ENCODE results near the gene CNNM3.

CNNM3 gene

GRCh38 chr2:96839875-96840850 is 24.1 kb downstream of the CNNM3 start:
- 95% methylated on average over 37 of the region's 37 CpGs for WGBS, 2 experiments
- H3K27me3 ChIP-seq (ENCODE audit: control insufficient read depth, insufficient read depth, low read length, poor library complexity, severe bottlenecking): no peaks in the 10 kb centered on the region

DNA sequence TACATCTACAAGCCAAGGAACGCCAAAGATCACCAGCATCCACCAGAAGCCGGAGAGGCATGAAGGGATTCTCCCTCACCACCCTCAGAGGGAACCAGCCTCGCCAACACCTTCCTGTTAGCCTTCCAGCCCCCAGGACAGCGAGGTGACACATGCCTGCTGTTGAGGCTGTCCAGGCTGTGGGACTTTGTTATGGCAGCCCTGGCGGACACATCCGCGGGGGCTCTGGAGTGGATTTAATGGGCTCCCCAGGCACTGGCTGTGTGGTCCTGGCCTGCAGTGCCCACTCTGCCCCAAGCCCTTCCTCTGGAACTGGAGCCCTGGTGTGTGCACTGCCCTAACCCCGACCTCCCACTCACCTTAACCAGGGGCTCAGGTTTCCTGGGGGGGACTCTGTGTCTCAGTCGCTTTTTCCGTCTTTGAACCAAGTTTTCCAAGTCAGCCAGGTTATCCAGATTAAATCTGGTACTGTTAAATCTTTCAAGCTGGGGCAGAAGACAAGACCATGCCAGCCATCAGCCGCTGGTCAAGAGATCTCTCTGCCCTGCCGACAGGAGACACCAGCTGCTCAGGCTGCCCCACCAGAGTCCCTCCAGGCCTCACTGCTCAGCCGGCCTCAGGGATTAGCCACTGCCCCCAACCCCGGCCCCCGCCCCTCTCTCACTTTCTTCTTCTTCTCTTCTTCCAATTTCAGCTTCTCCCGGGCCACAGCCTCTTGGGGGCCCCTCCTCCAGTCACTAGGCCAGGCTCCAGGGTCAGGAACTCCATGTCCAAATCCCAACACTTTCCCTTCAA is 25.8 kb downstream of the CNNM3 start:
- Histone ChIP-seq H3K4me3 (ENCODE audit: insufficient read depth, low read depth, low read length) (no peak overlapping the region), H3K27me3 (ENCODE audit: control insufficient read depth, insufficient read depth, low read length, poor library complexity, severe bottlenecking) (no peaks in the 10 kb centered on the region), H3K36me3 (ENCODE audit: control insufficient read depth, insufficient read depth, low read length) (no peaks in the 10 kb centered on the region), H3K9me3 (ENCODE audit: control insufficient read depth, low read length) (no peaks in the 10 kb centered on the region), H3K27ac (ENCODE audit: insufficient read depth, low read depth, low read length, poor library complexity, severe bottlenecking) (no peak overlapping the region), H3K4me1 (ENCODE audit: control insufficient read depth, insufficient read depth, low read length) (no peaks in the 10 kb centered on the region)
- 84 to 86% methylated on average over 16 of the region's 16 CpGs for WGBS, 2 experiments

More at GRCh38 chr2:96839875-96840850, 24.1 kb downstream of the CNNM3 start:
- Histone ChIP-seq H3K27ac (ENCODE audit: insufficient read depth, low read depth, low read length, poor library complexity, severe bottlenecking) (no peak overlapping the region), H3K9me3 (ENCODE audit: control insufficient read depth, low read length) (no peaks in the 10 kb centered on the region), H3K4me1 (ENCODE audit: control insufficient read depth, insufficient read depth, low read length) (no peaks in the 10 kb centered on the region), H3K4me3 (ENCODE audit: insufficient read depth, low read depth, low read length) (no peak overlapping the region), H3K36me3 (ENCODE audit: control insufficient read depth, insufficient read depth, low read length) (peaks cover 2% of the 10 kb centered on the region)

- WGBS, 2 experiments: 92% methylated on average over 7 of the region's 7 CpGs
- no peak overlapping the region for H3K27ac ChIP-seq (ENCODE audit: insufficient read depth, low read depth, low read length, poor library complexity, severe bottlenecking)
Observed at GRCh38 chr2:96842600-96842999, 26.5 kb downstream of the CNNM3 start.

DNA sequence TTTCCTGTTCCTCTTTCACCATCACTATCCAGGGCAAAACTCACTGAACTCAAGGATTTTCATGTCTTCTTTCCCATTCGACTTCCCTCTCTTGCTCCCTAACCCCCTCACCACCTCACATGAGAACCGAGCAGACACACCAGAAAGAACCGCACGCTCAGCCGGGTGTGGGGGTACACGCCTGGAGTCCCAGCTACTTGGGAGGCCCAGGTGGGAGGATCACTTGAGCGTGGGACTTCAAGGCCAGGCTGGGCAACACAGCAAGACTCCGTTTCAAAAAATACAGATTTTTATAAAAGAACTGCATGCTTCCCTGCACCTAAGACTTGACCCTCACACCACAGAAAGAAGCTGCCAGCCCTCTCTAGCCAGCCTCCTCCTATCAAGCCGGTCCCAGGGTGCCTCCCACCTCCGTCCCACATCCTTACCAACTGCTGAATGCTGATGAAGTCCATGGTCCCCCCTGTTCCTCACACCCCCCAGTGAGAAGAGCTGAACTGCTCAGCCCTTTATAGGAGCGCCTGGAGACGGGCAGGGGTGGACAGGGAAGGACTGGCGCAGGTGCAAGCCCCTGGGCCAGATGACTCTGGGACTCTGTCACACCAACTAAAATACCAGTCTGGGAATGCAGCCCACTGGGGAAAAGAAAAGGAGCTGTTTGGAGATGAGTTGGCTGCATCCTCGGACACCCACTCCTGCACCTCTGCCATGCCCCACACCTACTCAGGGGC is 27.6 kb downstream of the CNNM3 start, which contains the start of gene ANKRD23:
Gene ANKRD23, minus strand, starts transcription at position 484 of the 731 bp plus-strand sequence. Its CDS starts 29 bp downstream, at position 455.
- Histone ChIP-seq H3K27me3 (ENCODE audit: control insufficient read depth, insufficient read depth, low read length, poor library complexity, severe bottlenecking) (no peaks in the 10 kb centered on the region), H3K27ac (ENCODE audit: insufficient read depth, low read depth, low read length, poor library complexity, severe bottlenecking) (no peak within 1 kb of the TSS), H3K4me3 (ENCODE audit: insufficient read depth, low read depth, low read length) (no peak within 1 kb of the TSS), H3K36me3 (ENCODE audit: control insufficient read depth, insufficient read depth, low read length) (no peaks in the 10 kb centered on the region), H3K4me1 (ENCODE audit: control insufficient read depth, insufficient read depth, low read length) (no peaks in the 10 kb centered on the region), H3K9me3 (ENCODE audit: control insufficient read depth, low read length) (no peaks in the 10 kb centered on the region)
- 94% methylated on average over 14 of the region's 14 CpGs for WGBS, 2 experiments

More at GRCh38 chr2:96842600-96842999, 26.5 kb downstream of the CNNM3 start:
- no peaks in the 10 kb centered on the region for H3K4me1 ChIP-seq (ENCODE audit: control insufficient read depth, insufficient read depth, low read length)
- no peak overlapping the region for H3K4me3 ChIP-seq (ENCODE audit: insufficient read depth, low read depth, low read length)
- no peaks in the 10 kb centered on the region for H3K27me3 ChIP-seq (ENCODE audit: control insufficient read depth, insufficient read depth, low read length, poor library complexity, severe bottlenecking)
- H3K36me3 ChIP-seq (ENCODE audit: control insufficient read depth, insufficient read depth, low read length): no peaks in the 10 kb centered on the region
- H3K9me3 ChIP-seq (ENCODE audit: control insufficient read depth, low read length): no peaks in the 10 kb centered on the region

DNA sequence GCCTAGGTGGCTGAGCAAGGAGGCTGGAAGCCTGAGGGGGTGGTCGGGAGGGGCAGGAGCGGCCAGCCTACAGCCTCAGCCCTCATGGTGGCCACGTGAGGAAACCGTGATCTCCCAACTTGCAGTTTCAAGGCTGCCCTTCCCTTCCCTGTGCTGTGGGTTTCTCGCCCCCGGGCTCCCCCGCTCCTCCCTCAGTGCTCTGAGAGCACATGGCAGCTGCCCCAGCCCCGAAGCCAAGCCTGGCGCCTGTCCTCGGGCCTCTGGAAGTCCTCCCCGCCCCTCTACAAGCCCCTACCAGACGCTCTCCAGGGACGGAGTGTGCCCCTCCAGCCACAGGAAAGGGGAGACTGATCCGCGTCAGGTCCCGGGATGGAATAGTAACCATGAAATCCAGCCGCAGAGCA is 28.3 kb downstream of the CNNM3 start:
- 90% methylated on average over 17 of the region's 17 CpGs for WGBS, 2 experiments
- Histone ChIP-seq H3K36me3 (ENCODE audit: control insufficient read depth, insufficient read depth, low read length) (no peaks in the 10 kb centered on the region), H3K27ac (ENCODE audit: insufficient read depth, low read depth, low read length, poor library complexity, severe bottlenecking) (no peak overlapping the region), H3K4me3 (ENCODE audit: insufficient read depth, low read depth, low read length) (no peak overlapping the region), H3K9me3 (ENCODE audit: control insufficient read depth, low read length) (no peaks in the 10 kb centered on the region), H3K4me1 (ENCODE audit: control insufficient read depth, insufficient read depth, low read length) (no peaks in the 10 kb centered on the region), H3K27me3 (ENCODE audit: control insufficient read depth, insufficient read depth, low read length, poor library complexity, severe bottlenecking) (no peaks in the 10 kb centered on the region)

DNA sequence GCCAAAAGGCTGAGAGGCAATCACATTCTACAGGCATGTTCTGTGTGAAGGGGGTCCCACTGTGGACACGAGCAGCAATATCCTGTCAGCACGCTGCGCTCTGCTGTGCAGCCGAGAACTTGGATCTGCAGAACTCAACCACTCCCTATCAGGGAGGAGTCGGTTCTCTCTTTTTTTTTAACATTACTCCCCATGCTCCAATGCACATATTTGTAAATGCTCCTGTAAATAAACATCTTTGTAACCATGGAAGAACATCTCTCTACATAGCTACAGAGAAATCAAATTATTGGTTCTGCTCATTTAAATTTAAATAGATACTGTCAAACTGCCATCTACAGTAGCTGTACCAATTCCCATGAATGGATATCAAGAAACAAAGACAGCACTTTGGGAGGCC is 30.8 kb downstream of the CNNM3 start:
- Histone ChIP-seq H3K27me3 (ENCODE audit: control insufficient read depth, insufficient read depth, low read length, poor library complexity, severe bottlenecking) (no peaks in the 10 kb centered on the region), H3K4me1 (ENCODE audit: control insufficient read depth, insufficient read depth, low read length) (no peaks in the 10 kb centered on the region), H3K9me3 (ENCODE audit: control insufficient read depth, low read length) (no peaks in the 10 kb centered on the region), H3K4me3 (ENCODE audit: insufficient read depth, low read depth, low read length) (no peak overlapping the region), H3K36me3 (ENCODE audit: control insufficient read depth, insufficient read depth, low read length) (peaks cover 12% of the 10 kb centered on the region), H3K27ac (ENCODE audit: insufficient read depth, low read depth, low read length, poor library complexity, severe bottlenecking) (no peak overlapping the region)
- WGBS, 2 experiments: 98% methylated on average over 5 of the region's 5 CpGs

DNA sequence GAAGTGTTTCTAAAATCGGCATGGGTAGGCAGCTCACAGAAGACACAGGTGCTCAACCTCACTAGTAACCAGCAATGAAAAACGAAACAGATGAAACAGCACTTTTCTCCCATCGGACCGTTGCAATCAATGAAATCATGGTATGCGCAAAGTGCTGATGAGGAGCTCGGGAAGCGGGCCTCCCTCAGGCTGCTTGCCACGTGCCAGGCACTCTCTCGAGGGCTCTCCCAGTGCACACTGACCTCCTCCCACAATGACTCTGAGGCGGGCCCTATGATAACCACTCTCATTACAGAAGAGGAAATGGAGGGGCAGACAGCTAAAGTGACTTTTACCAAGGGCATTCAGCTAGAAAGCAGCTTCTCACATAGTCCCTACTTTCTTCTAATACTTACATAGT is 31.5 kb downstream of the CNNM3 start:
- H3K27ac ChIP-seq (ENCODE audit: insufficient read depth, low read depth, low read length, poor library complexity, severe bottlenecking): no peak overlapping the region
- H3K4me3 ChIP-seq (ENCODE audit: insufficient read depth, low read depth, low read length): no peak overlapping the region
- H3K36me3 ChIP-seq (ENCODE audit: control insufficient read depth, insufficient read depth, low read length): peaks cover 12% of the 10 kb centered on the region
- H3K27me3 ChIP-seq (ENCODE audit: control insufficient read depth, insufficient read depth, low read length, poor library complexity, severe bottlenecking): no peaks in the 10 kb centered on the region
- 89 to 95% methylated on average over 10 of the region's 10 CpGs for WGBS, 2 experiments
- H3K4me1 ChIP-seq (ENCODE audit: control insufficient read depth, insufficient read depth, low read length): no peaks in the 10 kb centered on the region
- H3K9me3 ChIP-seq (ENCODE audit: control insufficient read depth, low read length): no peaks in the 10 kb centered on the region

- 66 to 75% methylated on average over 9 of the region's 9 CpGs for WGBS, 2 experiments
- no peaks in the 10 kb centered on the region for H3K27me3 ChIP-seq (ENCODE audit: control insufficient read depth, insufficient read depth, low read length, poor library complexity, severe bottlenecking)
- no peaks in the 10 kb centered on the region for H3K9me3 ChIP-seq (ENCODE audit: control insufficient read depth, low read length)
- H3K4me3 ChIP-seq (ENCODE audit: insufficient read depth, low read depth, low read length): no peak overlapping the region
- H3K27ac ChIP-seq (ENCODE audit: insufficient read depth, low read depth, low read length, poor library complexity, severe bottlenecking): no peak overlapping the region
- H3K36me3 ChIP-seq (ENCODE audit: control insufficient read depth, insufficient read depth, low read length): peaks cover 12% of the 10 kb centered on the region
- H3K4me1 ChIP-seq (ENCODE audit: control insufficient read depth, insufficient read depth, low read length): no peaks in the 10 kb centered on the region
Observed at GRCh38 chr2:96848264-96848663, 32.2 kb downstream of the CNNM3 start.

DNA sequence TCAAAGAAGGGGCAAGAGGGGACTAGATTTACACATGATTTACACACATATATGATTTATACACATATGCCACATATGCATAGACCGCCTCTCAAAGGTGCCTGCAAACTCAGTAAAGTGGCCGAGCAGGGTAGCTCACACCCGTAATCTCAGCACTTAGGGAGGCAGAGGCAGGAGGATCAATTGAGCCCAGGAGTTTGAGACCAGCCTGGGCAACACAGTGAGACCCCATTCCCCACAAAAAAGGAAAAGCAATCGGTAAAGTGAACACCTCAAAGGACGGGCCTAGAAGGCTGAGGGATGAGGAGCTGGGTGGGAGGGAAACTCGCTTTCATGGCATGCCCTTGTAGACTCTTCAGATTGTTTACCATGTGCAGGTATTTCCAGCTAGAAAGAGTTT is 36.6 kb downstream of the CNNM3 start:
- Histone ChIP-seq H3K36me3 (ENCODE audit: control insufficient read depth, insufficient read depth, low read length) (peaks cover 12% of the 10 kb centered on the region), H3K9me3 (ENCODE audit: control insufficient read depth, low read length) (no peaks in the 10 kb centered on the region), H3K4me1 (ENCODE audit: control insufficient read depth, insufficient read depth, low read length) (peaks cover 7% of the 10 kb centered on the region), H3K4me3 (ENCODE audit: insufficient read depth, low read depth, low read length) (no peak overlapping the region), H3K27me3 (ENCODE audit: control insufficient read depth, insufficient read depth, low read length, poor library complexity, severe bottlenecking) (no peaks in the 10 kb centered on the region), H3K27ac (ENCODE audit: insufficient read depth, low read depth, low read length, poor library complexity, severe bottlenecking) (no peak overlapping the region)
- WGBS, 2 experiments: 91 to 92% methylated on average over 6 of the region's 6 CpGs
